CD4-positive, alpha-beta memory T cell (primary cell): ENCODE measurements around the gene SEC14L1. TPM values are rescaled to one million over a fixed set of nuclear protein-coding genes. Genes with fewer than 3 reads are reported as not detected.

ENCODE experiments used
- CTCF ChIA-PET: fragments of 350-600 bp; sonication (Branson Sonifier 250); formaldehyde crosslinking; loops from one replicate; lab custom pipeline; 2021; ENCODE audit warnings: inconsistent platforms; ENCODE audit not compliant: partially characterized antibody; lab: Charles Lee
- POLR2A ChIA-PET: fragments of 350-600 bp; sonication (Branson Sonifier 250); formaldehyde crosslinking; loops from one replicate; lab custom pipeline; 2021; ENCODE audit not compliant: partially characterized antibody; lab: Charles Lee
- DNase-seq, 5 donors: peaks; one replicate each; pipeline versions ENCODE4 v3.0.0 to v3.0.0-alpha.2; 2020 to 2022; ENCODE audit warnings: mixed read lengths in 1 of 5
- H3K27ac ChIP-seq: one replicate; pipeline ENCODE4 v1.7.0; 2013; ENCODE audit warnings: low read depth, low read length
- H3K27me3 ChIP-seq: 2 replicates; pipeline ENCODE4 v1.7.0; 2013; ENCODE audit warnings: mild to moderate bottlenecking, low read length, moderate library complexity; ENCODE audit not compliant: insufficient read depth
- H3K36me3 ChIP-seq: 2 replicates; pipeline ENCODE4 v1.7.0; 2013; ENCODE audit warnings: mild to moderate bottlenecking, low read length, moderate library complexity; ENCODE audit not compliant: insufficient read depth
- H3K4me1 ChIP-seq: 2 replicates; pipeline ENCODE4 v1.7.0; 2013; ENCODE audit warnings: mild to moderate bottlenecking, low read length, moderate library complexity; ENCODE audit not compliant: insufficient read depth
- H3K4me3 ChIP-seq, 2 donors: one replicate each; pipeline ENCODE4 v1.7.0; 2013; ENCODE audit warnings: low read length in 2 of 2, mild to moderate bottlenecking in 1 of 2
- H3K9me3 ChIP-seq, 2 donors: one replicate each; pipeline ENCODE4 v1.7.0; 2013; ENCODE audit warnings: low read length in 2 of 2, control low read depth in 1 of 2; ENCODE audit not compliant: control insufficient read depth in 1 of 2
- H3K27ac Mint-ChIP-seq, 7 donors: one replicate each; pipeline ENCODE4 v1.8.0; 2020 to 2021; ENCODE audit warnings: mixed read lengths in 7 of 7, mild to moderate bottlenecking in 6 of 7, inconsistent platforms in 3 of 7, moderate library complexity in 3 of 7
- H3K27me3 Mint-ChIP-seq, 2 donors: one replicate each; pipeline ENCODE4 v1.8.0; 2020 to 2021; ENCODE audit warnings: mixed read lengths in 2 of 2
- H3K36me3 Mint-ChIP-seq, 2 donors: one replicate each; pipeline ENCODE4 v1.8.0; 2020 to 2021; ENCODE audit warnings: mixed read lengths in 2 of 2, inconsistent platforms in 1 of 2, mild to moderate bottlenecking in 1 of 2
- H3K4me1 Mint-ChIP-seq, 4 donors: one replicate each; pipeline ENCODE4 v1.8.0; 2020 to 2021; ENCODE audit warnings: mixed read lengths in 4 of 4, mild to moderate bottlenecking in 1 of 4
- H3K4me3 Mint-ChIP-seq, 8 donors: one replicate each; pipeline ENCODE4 v1.8.0; 2020 to 2021; ENCODE audit warnings: mixed read lengths in 8 of 8, mild to moderate bottlenecking in 7 of 8, moderate library complexity in 6 of 8, inconsistent platforms in 3 of 8
- H3K9me3 Mint-ChIP-seq, 8 donors: one replicate each; pipeline ENCODE4 v1.8.0; 2020 to 2021; ENCODE audit warnings: mixed read lengths in 8 of 8, mild to moderate bottlenecking in 5 of 8, inconsistent platforms in 3 of 8, moderate library complexity in 1 of 8
- intact Hi-C: fragments of 100-400 bp; cut with micrococcal nuclease; formaldehyde crosslinking; loops from one replicate; pipeline ENCODE4 v1.15.1; 2023
- polyA plus RNA-seq, 2 donors: library from polyadenylated mRNA; unstranded; fragments of 300-500 nt; fragmentation: Illumina TruSeq; gene quantifications; one replicate each; pipeline ENCODE4 v1.2.3, GENCODE V29; 2021
- total RNA-seq, 2 experiments: library from RNA; stranded (reverse); gene quantifications; one replicate each; pipeline ENCODE4 v1.2.3, GENCODE V29; 2021

SEC14L1 gene
- total and polyA plus RNA-seq, 4 experiments from 2014 or later: 8.9 to 35.5 (median 25.9) TPM

GRCh38 chr17:77207689-77208216 lies 67.0 kb downstream of the SEC14L1 start:
- no peak overlapping the region for H3K27ac Mint-ChIP-seq
- intact Hi-C loops: no loop called here
- no peaks in the 10 kb centered on the region for H3K9me3 Mint-ChIP-seq
- H3K27me3 Mint-ChIP-seq: no peaks in the 10 kb centered on the region
- Histone ChIP-seq H3K36me3 (peaks cover 88% of the 10 kb centered on the region), H3K27ac (no peak overlapping the region), H3K4me3 (no peak overlapping the region), H3K9me3 (no peaks in the 10 kb centered on the region), H3K27me3 (no peaks in the 10 kb centered on the region), H3K4me1 (no peaks in the 10 kb centered on the region)
- H3K4me3 Mint-ChIP-seq: no peak overlapping the region
- H3K4me1 Mint-ChIP-seq: peaks cover 0 to 1% (median 0%) of the 10 kb centered on the region in 4 donors
- no peak for DNase-seq
- ChIA-PET POLR2A (no interaction called here), CTCF (interaction anchor here (2.6 kb wide), 1 partner anchor 120 kb away, joined by 8 read pairs; no protein-coding TSS in a partner anchor)
- peaks cover 78 to 90% of the 10 kb centered on the region in 2 donors for H3K36me3 Mint-ChIP-seq

- Mint-ChIP-seq H3K4me1 (peaks cover 0 to 1% (median 0%) of the 10 kb centered on the region in 4 donors), H3K4me3 (no peak overlapping the region), H3K27me3 (no peaks in the 10 kb centered on the region), H3K36me3 (peaks cover 75 to 91% of the 10 kb centered on the region in 2 donors), H3K27ac (peak overlapping the region in 2 of 7 donors; percentile 5 to 7), H3K9me3 (no peaks in the 10 kb centered on the region)
- H3K27me3 ChIP-seq: no peaks in the 10 kb centered on the region
- intact Hi-C loops: no loop called here
- peaks cover 87% of the 10 kb centered on the region for H3K36me3 ChIP-seq
- no peak for DNase-seq
- H3K9me3 ChIP-seq: no peaks in the 10 kb centered on the region
- no peak overlapping the region for H3K27ac ChIP-seq
- ChIA-PET CTCF (interaction anchor here (2.6 kb wide), 1 partner anchor 121 kb away, joined by 8 read pairs; no protein-coding TSS in a partner anchor), POLR2A (no interaction called here)
- H3K4me1 ChIP-seq: no peaks in the 10 kb centered on the region
- H3K4me3 ChIP-seq: no peak overlapping the region
Observed at GRCh38 chr17:77208217-77208808, 67.5 kb downstream of the SEC14L1 start.

GRCh38 chr17:77208856-77209255 lies 68.1 kb downstream of the SEC14L1 start:
- H3K4me3 ChIP-seq: no peak overlapping the region
- H3K36me3 ChIP-seq: peaks cover 85% of the 10 kb centered on the region
- Mint-ChIP-seq H3K9me3 (no peaks in the 10 kb centered on the region), H3K36me3 (peaks cover 71 to 89% of the 10 kb centered on the region in 2 donors), H3K4me3 (no peak overlapping the region), H3K4me1 (peaks cover 0 to 1% (median 0%) of the 10 kb centered on the region in 4 donors), H3K27ac (no peak overlapping the region), H3K27me3 (no peaks in the 10 kb centered on the region)
- CTCF ChIA-PET: interaction anchor here (2.6 kb wide), 1 partner anchor 121 kb away, joined by 8 read pairs; no protein-coding TSS in a partner anchor
- intact Hi-C loops: no loop called here
- POLR2A ChIA-PET: no interaction called here
- H3K27me3 ChIP-seq: no peaks in the 10 kb centered on the region
- H3K9me3 ChIP-seq: no peaks in the 10 kb centered on the region
- H3K4me1 ChIP-seq: no peaks in the 10 kb centered on the region
- DNase-seq: no peak
- no peak overlapping the region for H3K27ac ChIP-seq

GRCh38 chr17:77209330-77209748 lies 68.6 kb downstream of the SEC14L1 start:
- POLR2A ChIA-PET: no interaction called here
- peaks cover 73 to 93% of the 10 kb centered on the region in 2 donors for H3K36me3 Mint-ChIP-seq

GRCh38 chr17:77210331-77210730 lies 69.6 kb downstream of the SEC14L1 start:
- Histone ChIP-seq H3K9me3 (no peaks in the 10 kb centered on the region), H3K4me1 (no peaks in the 10 kb centered on the region), H3K27me3 (no peaks in the 10 kb centered on the region), H3K36me3 (peaks cover 89% of the 10 kb centered on the region), H3K4me3 (no peak overlapping the region), H3K27ac (no peak overlapping the region)
- no peaks in the 10 kb centered on the region for H3K27me3 Mint-ChIP-seq
- no peaks in the 10 kb centered on the region for H3K9me3 Mint-ChIP-seq
- CTCF ChIA-PET: no interaction called here
- POLR2A ChIA-PET: no interaction called here
- H3K4me3 Mint-ChIP-seq: no peak overlapping the region
- peak overlapping the region in 2 of 7 donors; percentile 14 to 22 for H3K27ac Mint-ChIP-seq
- intact Hi-C loops: no loop called here
- H3K36me3 Mint-ChIP-seq: peaks cover 73 to 94% of the 10 kb centered on the region in 2 donors
- peaks cover 0 to 4% (median under 1%) of the 10 kb centered on the region in 4 donors for H3K4me1 Mint-ChIP-seq
- DNase-seq: no peak

More at GRCh38 chr17:77209330-77209748, 68.6 kb downstream of the SEC14L1 start:
- Histone ChIP-seq H3K36me3 (peaks cover 88% of the 10 kb centered on the region), H3K27ac (no peak overlapping the region), H3K9me3 (no peaks in the 10 kb centered on the region), H3K4me1 (no peaks in the 10 kb centered on the region), H3K4me3 (no peak overlapping the region), H3K27me3 (no peaks in the 10 kb centered on the region)
- no peaks in the 10 kb centered on the region for H3K27me3 Mint-ChIP-seq
- H3K9me3 Mint-ChIP-seq: no peaks in the 10 kb centered on the region
- intact Hi-C loops: no loop called here
- no peak for DNase-seq
- peak overlapping the region in 1 of 7 donors; percentile 24 for H3K27ac Mint-ChIP-seq
- no peak overlapping the region for H3K4me3 Mint-ChIP-seq
- CTCF ChIA-PET: interaction anchor here (2.6 kb wide), 1 partner anchor 122 kb away, joined by 8 read pairs; no protein-coding TSS in a partner anchor
- peaks cover 0 to 1% (median 0%) of the 10 kb centered on the region in 4 donors for H3K4me1 Mint-ChIP-seq

- no peaks in the 10 kb centered on the region for H3K27me3 ChIP-seq
- H3K4me1 ChIP-seq: no peaks in the 10 kb centered on the region
- H3K9me3 Mint-ChIP-seq: no peaks in the 10 kb centered on the region
- peak overlapping the region in 2 of 7 donors; percentile 57 to 73 for H3K27ac Mint-ChIP-seq
- intact Hi-C loops: no loop called here
- peaks cover 66 to 88% of the 10 kb centered on the region in 2 donors for H3K36me3 Mint-ChIP-seq
- ChIA-PET CTCF (no interaction called here), POLR2A (no interaction called here)
- no peaks in the 10 kb centered on the region for H3K9me3 ChIP-seq
- no peak for DNase-seq
- H3K36me3 ChIP-seq: peaks cover 83% of the 10 kb centered on the region
- no peaks in the 10 kb centered on the region for H3K27me3 Mint-ChIP-seq
- peaks cover 0 to 4% (median under 1%) of the 10 kb centered on the region in 4 donors for H3K4me1 Mint-ChIP-seq
- H3K4me3 Mint-ChIP-seq: no peak overlapping the region
- no peak overlapping the region for H3K27ac ChIP-seq
- H3K4me3 ChIP-seq: no peak overlapping the region
Observed at GRCh38 chr17:77210946-77211541, 70.3 kb downstream of the SEC14L1 start.

GRCh38 chr17:77211681-77212080 lies 70.9 kb downstream of the SEC14L1 start:
- CTCF ChIA-PET: no interaction called here
- H3K27ac ChIP-seq: no peak overlapping the region
- H3K27me3 Mint-ChIP-seq: no peaks in the 10 kb centered on the region
- no peak overlapping the region for H3K4me3 ChIP-seq
- H3K36me3 Mint-ChIP-seq: peaks cover 64 to 86% of the 10 kb centered on the region in 2 donors
- H3K27ac Mint-ChIP-seq: peak overlapping the region in 2 of 7 donors; percentile 47 to 51
- no peak overlapping the region for H3K4me3 Mint-ChIP-seq
- no peaks in the 10 kb centered on the region for H3K9me3 Mint-ChIP-seq
- no peaks in the 10 kb centered on the region for H3K27me3 ChIP-seq
- DNase-seq: no peak
- intact Hi-C loops: no loop called here
- no peaks in the 10 kb centered on the region for H3K9me3 ChIP-seq
- POLR2A ChIA-PET: no interaction called here
- H3K36me3 ChIP-seq: peaks cover 79% of the 10 kb centered on the region
- peaks cover 0 to 4% (median under 1%) of the 10 kb centered on the region in 4 donors for H3K4me1 Mint-ChIP-seq
- H3K4me1 ChIP-seq: no peaks in the 10 kb centered on the region
